Muscle of arm (tissue), 12 donors: ENCODE data around the gene NUDT3. TPM values are rescaled to one million over a fixed set of nuclear protein-coding genes. Genes with fewer than 3 reads are reported as not detected.
"Not testable (repeated sequence)": the region's sequence is repeated elsewhere in the genome, so short reads cannot be mapped to it uniquely, and the experiment has no call there.

Experiments
- DNase-seq: peaks from one replicate; pipeline ENCODE4 v3.0.0-alpha.2; 2013
- polyA plus RNA-seq, 12 donors: library from polyadenylated mRNA; unstranded; fragments of 120-200 nt; gene quantifications; one replicate each; pipeline ENCODE4 v1.2.1, GENCODE V29; 2013; ENCODE audit not compliant: insufficient read length in 12 of 12

The NUDT3 gene
- polyA plus RNA-seq, 12 donors: 17.6 to 36.9 (median 27.8) TPM; not detected in 1

- DNase-seq: no peak
These were observed 46.0 kb downstream of the NUDT3 start for GRCh38 chr6:34346175-34347119.

GRCh38 chr6:34343806-34344205, 48.7 kb downstream of the NUDT3 start:
- DNase-seq: no peak

DNA sequence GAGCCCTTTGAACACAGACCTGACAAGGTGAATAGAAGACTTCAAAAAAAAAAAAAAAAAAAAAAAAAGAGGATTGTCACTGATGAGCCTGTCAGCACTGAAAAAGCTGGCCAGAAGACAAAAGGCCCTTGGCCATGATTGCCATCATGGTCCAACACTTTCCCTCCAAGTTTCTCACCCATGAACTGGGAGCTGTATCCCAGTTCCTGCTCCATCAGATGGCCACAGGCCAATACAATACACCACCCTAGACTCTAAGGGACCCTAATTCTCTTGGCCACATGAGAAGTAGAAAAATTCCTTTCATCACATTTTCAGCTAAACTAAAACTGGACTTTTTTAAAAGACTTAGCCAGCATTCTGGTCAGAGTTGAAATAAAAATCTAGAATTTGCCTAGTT, 50.2 kb downstream of the NUDT3 start:
- DNase-seq: no peak

DNA sequence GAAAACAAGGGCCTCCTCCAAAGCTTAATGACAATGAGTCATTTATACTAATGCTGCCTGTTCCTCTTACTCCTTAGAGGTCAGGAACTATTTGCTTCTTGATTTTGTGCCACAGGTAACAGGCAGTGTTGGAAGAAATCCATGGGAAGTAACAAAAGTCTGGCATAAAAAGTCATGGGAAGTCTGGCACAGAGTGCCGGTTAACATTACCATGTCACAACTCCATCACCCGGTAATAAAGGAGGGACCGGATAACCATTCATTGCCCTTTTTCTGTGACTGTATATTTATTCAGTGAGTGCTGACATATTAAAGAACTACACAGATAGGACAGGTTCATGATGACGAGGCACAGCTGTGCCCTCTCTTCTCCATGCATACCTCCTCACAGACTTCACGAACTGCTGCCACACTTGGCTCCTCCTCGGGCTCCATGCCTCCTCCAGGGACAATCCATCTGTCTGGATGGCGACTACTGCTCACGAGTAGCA, 50.9 kb downstream of the NUDT3 start:
- no peak for DNase-seq

- DNase-seq: no peak
These were observed 51.5 kb downstream of the NUDT3 start for GRCh38 chr6:34340906-34341480.

- no peak for DNase-seq
These were observed 52.1 kb downstream of the NUDT3 start for GRCh38 chr6:34340394-34340793.

GRCh38 chr6:34339971-34340370, 52.5 kb downstream of the NUDT3 start:
- DNase-seq: no peak

- no peak for DNase-seq
These were observed 53.0 kb downstream of the NUDT3 start for GRCh38 chr6:34339432-34339831.

GRCh38 chr6:34338811-34339210, 53.7 kb downstream of the NUDT3 start:
- no peak for DNase-seq

DNA sequence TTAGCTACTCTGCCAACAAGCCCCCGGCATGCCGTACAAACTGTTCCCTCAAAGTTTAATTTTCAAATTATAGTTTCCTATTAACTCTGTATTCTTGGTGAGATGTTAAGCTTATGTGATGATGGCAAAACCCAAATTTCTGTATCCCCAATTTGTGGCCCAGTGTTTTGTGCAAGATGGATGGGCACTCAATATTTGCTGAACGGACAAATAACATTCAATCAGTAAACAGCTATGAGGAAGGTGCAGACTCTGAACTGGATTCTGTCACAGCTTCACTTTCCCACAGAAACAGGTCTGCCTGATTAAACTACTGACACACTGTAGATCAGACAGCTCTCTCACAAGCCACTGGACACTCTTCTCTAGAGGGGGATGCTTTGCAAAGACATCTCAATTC, 54.1 kb downstream of the NUDT3 start:
- DNase-seq: no peak

DNA sequence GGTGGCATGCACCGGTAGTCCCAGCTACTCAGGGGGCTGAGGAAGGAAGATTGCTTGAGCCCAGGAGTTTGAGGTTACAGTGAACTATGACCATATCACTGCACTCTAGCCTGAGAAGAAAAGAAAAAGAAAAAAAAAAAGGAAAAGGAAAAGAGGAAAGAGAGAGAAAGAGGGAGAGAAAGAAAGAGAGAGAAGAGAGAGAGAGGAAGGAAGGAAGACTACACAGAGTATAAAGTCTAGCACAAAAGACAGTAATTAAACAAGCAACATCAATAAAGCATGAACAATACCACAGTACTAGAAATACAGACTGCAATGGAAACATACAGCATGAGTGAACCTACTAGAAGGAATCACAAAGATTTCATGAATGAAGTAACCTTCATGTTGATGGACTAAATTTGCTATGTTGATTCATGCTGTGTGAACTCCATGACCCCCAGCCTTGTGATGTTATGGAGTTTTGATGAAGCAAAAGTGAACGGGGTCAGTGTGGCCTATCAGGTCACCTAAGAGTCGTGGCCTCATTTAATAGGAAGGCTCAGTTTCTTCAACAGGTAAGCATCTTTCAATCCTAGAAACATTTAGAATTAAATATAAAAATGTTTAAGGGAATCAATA, 57.6 kb downstream of the NUDT3 start:
- DNase-seq: no peak

DNA sequence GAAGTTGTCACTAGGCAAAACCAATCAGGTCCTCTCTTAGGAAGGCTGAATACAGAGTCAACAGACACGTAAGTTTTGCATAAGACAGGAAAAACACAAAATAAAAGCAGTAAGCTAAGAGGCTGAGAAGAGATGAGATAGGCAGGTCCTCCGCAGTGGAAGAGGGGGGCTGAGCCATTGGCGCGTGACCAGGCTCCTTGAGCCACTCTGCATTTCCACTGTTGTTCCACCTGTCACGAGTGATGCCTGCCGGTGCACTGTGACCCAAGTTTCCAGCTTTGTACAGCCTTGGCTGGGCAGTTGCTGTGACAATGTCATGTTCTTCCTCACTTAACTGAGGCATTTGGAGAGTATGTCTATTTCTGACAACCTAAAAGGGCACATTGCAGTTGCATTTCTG, 58.6 kb downstream of the NUDT3 start:
- no peak for DNase-seq

DNA sequence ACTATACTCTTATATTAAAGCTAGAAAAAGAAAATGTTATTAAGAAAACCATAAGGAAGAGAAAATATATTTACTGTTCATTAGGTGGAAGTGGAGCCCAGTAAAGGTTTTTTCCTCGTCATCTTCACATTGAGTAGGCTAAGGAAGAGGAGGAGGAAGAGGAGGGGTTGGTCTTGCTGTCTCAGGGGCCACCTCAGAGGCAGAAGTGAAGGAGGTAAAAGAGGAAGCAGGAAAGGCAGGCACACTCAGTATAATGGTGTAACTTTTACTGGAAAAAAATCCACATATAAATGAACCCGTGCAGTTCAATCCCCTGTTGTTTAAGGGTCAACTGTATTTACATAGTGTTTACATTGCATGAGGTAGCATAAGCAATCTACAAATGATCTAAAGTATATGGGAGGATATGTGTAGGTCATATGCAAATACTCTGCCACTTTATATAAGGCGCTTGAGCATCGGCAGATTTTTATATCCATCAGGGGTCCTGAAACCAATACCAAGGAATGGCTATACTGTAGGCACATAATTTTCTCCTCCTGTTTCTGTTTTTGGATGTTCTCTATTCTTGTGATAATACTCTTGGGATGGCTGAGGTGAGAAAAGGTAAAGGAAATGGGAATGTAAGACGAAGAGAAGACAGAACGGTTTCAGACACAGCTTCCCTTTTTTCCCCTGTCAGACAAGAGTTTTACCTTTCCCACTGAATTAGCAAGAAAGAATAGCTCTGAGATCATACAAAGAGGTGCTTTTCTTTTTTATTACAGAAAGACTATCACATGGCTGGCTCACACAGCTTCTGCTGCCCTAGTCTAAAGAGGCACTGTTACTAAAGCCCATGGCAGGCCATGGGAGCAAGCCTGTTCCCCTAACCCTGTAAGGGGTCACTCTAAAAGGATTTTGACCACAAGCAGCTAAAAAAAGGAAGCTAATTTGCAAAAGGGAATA, 59.9 kb downstream of the NUDT3 start:
- no peak for DNase-seq

DNA sequence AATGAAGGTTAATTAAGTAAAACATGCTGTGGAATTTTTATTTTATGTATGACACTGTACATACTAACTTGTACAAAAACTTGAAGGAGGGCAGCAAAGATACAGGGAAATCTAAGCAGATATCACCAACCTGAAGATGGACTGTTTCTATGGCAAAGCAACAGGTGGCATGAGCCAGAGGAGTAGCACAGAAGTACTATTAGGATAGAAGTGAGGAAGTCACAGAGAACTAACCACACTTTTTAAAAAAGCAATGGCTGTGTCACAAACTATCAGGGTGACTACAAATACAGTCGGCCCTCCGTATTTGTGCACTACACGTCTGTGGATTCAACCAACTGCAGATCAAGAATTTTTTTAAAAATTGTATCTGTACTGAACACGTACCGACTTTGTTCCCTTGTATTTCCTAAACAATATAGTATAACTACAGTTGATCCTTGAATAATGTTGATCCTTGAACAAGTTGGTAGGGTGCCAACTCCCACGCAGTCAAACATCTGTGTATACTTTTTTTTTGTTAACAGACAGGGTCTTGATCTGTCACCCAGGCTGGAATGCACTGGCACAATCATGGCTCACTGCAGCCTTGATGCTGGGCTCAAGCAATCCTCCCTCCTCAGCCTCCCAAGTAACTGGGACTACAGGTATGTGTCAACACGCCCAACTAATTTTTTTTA, 61.0 kb downstream of the NUDT3 start:
- DNase-seq: no peak

GRCh38 chr6:34329814-34330213, 62.7 kb downstream of the NUDT3 start:
- not testable (repeated sequence) for DNase-seq

DNA sequence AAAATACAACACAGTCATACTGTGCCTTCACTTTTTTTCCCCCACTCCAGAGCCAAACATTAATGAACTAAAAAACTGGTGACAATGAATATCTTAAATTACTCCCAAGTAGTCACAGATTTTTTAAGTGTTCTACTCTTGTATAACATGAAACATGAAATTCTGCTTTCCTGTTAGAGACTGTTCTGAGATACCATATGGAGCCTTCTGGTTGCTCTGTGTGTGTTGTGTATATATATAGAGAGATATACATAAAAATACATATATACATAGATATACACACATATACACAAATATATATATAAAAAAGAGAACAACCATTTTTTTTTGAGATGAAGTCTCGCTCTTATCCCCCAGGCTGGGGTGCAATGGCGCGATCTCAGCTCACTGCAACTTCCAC, 63.5 kb downstream of the NUDT3 start:
- no peak for DNase-seq

GRCh38 chr6:34327313-34328205, 64.9 kb downstream of the NUDT3 start:
- not testable (repeated sequence) for DNase-seq

GRCh38 chr6:34325633-34326032, 66.8 kb downstream of the NUDT3 start:
- no peak for DNase-seq

- peak; percentile 84 for DNase-seq
These were observed 67.6 kb downstream of the NUDT3 start for GRCh38 chr6:34324738-34325444.
